GM10248 (cell line): ENCODE results near the gene MCAM.

Experiments used
- CTCF ChIA-PET: fragments of 300-600 bp; sonication (Branson Sonifier 250); formaldehyde crosslinking; extraction: SDS; loops from one replicate; lab custom pipeline; 2021; ENCODE audit warnings: antibody characterized with exemption; lab: Yijun Ruan, JAX
- POLR2A ChIA-PET: fragments of 350-650 bp; sonication (Branson Sonifier 250); formaldehyde crosslinking; extraction: SDS; loops from one replicate; lab custom pipeline; 2020; ENCODE audit warnings: antibody characterized with exemption; lab: Yijun Ruan, JAX
- DNase-seq: peaks from one replicate; pipeline ENCODE4 v3.0.0; 2012; ENCODE audit errors: extremely low spot score
- CTCF ChIP-seq: IDR thresholded peaks from 2 replicates; pipeline ENCODE4 v1.5.1; 2012; ENCODE audit warnings: mild to moderate bottlenecking, low read depth; ENCODE audit errors: extremely low read depth, missing control alignments, control extremely low read depth

Gene MCAM

GRCh38 chr11:119361941-119362725 is 45.2 kb upstream of the MCAM start:
- POLR2A ChIA-PET: interaction anchor here (0.6 kb wide), 1 partner anchor 113 kb away, joined by 3 read pairs; no protein-coding TSS in a partner anchor
- no peak for TF ChIP-seq CTCF

GRCh38 chr11:119361056-119361787 is 44.3 kb upstream of the MCAM start:
- TF ChIP-seq CTCF: no peak
- ChIA-PET CTCF (interaction anchor here (0.8 to 4.1 kb wide), 10 partner anchors 10 to 114 kb away, joined by 4 to 27 read pairs (median 8); partner anchors contain the start of genes C1QTNF5 and USP2), POLR2A (interaction anchor here (0.6 kb wide), 1 partner anchor 33 kb away, joined by 3 read pairs; no protein-coding TSS in a partner anchor)
- peak; percentile 47 for DNase-seq

More at GRCh38 chr11:119361941-119362725, 45.2 kb upstream of the MCAM start:
- CTCF ChIA-PET: interaction anchor here (1.2 to 4.1 kb wide), 10 partner anchors 9 to 113 kb away, joined by 3 to 27 read pairs (median 8); partner anchors contain the start of genes C1QTNF5 and USP2
- no peak for DNase-seq

GRCh38 chr11:119359365-119360214 is 42.7 kb upstream of the MCAM start:
- POLR2A ChIA-PET: no interaction called here
- CTCF ChIA-PET: interaction anchor here (0.8 to 5.1 kb wide), 7 partner anchors 13 to 37 kb away, joined by 3 to 159 read pairs (median 27); partner anchors contain the start of genes C1QTNF5 and USP2
- no peak for TF ChIP-seq CTCF
- no peak for DNase-seq

- TF ChIP-seq CTCF: no peak
- POLR2A ChIA-PET: no interaction called here
- CTCF ChIA-PET: interaction anchor here (0.9 to 5.1 kb wide), 29 partner anchors 8 to 751 kb away, joined by 3 to 159 read pairs (median 4); partner anchors contain the start of genes C1QTNF5 and USP2
- DNase-seq: no peak
These were observed 40.1 kb upstream of the MCAM start for GRCh38 chr11:119357074-119357473.

GRCh38 chr11:119356349-119357031 is 39.6 kb upstream of the MCAM start:
- CTCF ChIA-PET: interaction anchor here (0.6 to 5.1 kb wide), 43 partner anchors 8 to 979 kb away, joined by 3 to 159 read pairs (median 4); partner anchors contain the start of genes C1QTNF5, NLRX1, RNF26 and USP2
- DNase-seq: peak; percentile 87
- TF ChIP-seq CTCF: peak; percentile 97
- POLR2A ChIA-PET: no interaction called here
